ENCODE results near the gene APBB2.
"Not testable (repeated sequence)": the region's sequence is repeated elsewhere in the genome, so short reads cannot be mapped to it uniquely, and the experiment has no call there.

APBB2 gene

GRCh38 chr4:40840985-40841571 is 373.3 kb downstream of the APBB2 start:
- in situ Hi-C loops (cut with HindIII; ENCODE audit: low sequenced_read_pairs): loop anchor here (5.0 kb wide), 1 partner anchor 59 kb away; no protein-coding TSS in a partner anchor

- in situ Hi-C loops (cut with HindIII; ENCODE audit: low sequenced_read_pairs): loop anchor here (5.0 kb wide), 1 partner anchor 58 kb away; no protein-coding TSS in a partner anchor
Measured at GRCh38 chr4:40840255-40840984, 373.9 kb downstream of the APBB2 start.

DNA sequence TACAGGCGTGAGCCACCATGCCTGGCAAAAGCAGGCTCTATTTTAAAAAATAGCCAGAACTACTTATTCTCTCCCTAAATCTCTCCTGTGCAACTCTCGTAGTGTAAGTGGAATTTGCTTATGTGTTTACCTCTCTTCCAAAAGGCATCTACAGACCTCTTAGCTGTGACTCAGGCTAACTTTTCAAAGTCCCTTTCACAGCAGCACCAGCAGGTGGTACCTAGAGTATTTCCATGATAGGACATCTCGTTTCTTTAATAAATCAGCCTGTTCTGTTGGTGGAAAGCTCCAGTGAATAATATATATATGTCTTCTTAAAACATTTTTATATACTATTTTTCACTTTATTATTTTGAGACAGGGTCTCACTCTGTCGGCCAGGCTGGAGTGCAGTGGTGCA is 375.6 kb downstream of the APBB2 start:
- in situ Hi-C loops (cut with HindIII; ENCODE audit: low sequenced_read_pairs): no loop called here

DNA sequence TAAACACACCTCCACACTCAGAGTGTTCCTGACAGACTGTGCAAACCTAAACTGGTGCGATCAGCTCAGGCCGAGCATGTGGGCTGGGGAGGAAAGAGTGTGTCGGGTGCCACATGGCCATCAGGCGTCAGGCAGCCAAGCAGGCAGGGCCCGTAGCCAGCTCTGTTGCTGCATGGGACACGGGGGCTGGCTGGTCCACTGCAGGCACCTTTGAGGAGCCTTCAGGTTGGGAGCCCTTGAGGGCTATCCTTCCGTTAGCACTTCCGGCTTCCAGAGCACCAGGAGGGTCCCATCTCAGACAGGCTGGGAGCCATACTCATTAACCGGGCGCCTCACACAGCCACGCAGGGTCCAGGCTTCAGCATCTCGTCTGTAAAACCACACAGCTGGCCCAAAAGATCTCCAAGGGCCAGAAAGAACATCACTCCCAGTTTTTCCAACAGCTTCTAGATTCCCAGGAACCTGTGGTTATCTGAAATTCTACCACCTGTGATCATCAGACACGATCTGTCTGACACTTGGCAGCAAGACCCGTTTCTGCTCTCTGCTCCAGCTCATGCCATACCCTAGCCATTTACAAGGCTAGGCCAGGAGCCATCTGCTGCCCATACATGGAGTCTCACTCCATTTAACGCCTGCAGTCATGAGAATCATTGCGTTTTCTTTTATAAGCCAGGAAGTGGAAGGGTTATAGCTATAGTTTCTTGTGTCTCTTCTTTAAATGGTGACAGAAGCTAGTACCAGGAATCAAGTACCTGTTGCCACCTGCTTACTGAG is 377.1 kb downstream of the APBB2 start:
- in situ Hi-C loops (cut with HindIII; ENCODE audit: low sequenced_read_pairs): no loop called here

DNA sequence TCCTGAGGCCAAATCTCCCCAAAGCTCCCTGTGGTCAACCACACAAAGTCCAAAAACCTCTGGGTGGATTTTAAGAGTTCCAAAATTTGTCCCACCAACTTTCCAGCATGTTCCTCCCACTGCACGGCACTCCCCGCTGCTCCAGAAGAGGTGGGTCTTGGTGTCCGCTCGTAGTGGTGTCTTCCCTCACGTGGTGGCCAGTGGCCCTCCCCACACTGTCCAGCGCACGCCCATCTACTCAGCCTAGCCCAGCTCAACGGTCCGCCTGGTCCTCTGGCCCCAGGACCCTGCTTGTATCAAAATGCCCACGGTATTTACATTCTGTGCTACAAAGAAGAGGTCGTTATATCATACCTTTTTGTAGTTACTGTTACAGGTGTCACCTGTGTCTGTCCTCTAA is 381.1 kb downstream of the APBB2 start:
- in situ Hi-C loops (cut with HindIII; ENCODE audit: low sequenced_read_pairs): no loop called here

- in situ Hi-C loops (cut with HindIII; ENCODE audit: low sequenced_read_pairs): no loop called here
Measured at GRCh38 chr4:40832175-40832574, 382.2 kb downstream of the APBB2 start.

DNA sequence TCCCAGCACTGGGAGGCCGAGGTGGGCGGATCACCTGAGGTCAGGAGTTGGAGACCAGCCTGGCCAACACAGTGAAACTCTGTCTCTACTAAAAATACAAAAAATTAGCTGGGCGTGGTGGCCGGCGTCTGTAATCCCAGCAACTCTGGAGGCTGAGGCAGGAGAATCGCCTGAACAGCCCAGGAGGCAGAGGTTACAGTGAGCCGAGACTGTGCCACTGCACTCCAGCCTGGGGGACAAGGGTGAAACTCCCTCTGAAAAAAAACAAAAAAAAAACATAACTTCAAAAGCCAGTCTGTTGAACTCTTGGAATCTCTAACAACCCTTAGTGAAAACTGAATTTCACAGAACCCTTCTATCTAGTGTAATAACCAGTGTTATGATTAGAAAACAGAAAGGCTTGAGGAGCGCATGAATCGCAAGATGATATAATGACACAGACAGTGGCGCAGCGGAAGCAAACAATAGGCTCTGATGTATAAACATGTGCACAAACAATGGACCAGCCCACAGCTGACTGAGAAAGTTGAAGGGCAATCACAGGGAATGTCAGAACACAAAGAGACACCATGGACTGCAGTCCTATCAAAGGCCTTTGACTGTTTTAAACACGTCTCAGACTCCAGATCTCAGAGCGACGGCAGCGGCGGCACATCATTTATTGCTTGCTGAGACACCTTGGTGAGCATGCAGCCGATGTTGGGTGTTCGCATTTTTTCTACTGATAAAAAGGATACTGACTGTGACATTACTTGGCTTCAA is 383.0 kb downstream of the APBB2 start:
- in situ Hi-C loops (cut with HindIII; ENCODE audit: low sequenced_read_pairs): no loop called here

DNA sequence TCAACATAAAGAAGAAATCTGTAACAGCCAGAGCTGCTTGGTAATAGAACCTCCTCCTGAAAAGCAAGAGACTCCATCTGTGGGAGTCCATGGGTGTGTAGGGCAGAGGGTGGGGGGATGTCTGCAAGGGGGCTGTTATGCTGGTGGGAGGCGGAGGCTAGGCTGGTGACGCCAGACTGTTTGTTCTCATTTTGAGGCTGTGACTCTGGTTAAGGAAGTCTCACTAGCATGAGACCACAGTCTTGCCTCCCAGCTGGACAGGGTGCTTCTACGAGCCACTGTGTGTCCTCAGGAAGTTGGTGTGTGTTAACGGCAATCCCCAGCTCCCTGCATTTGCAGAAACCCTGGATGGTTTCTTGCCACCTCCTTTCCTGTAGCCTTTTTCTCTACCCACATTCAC is 384.8 kb downstream of the APBB2 start:
- in situ Hi-C loops (cut with HindIII; ENCODE audit: low sequenced_read_pairs): no loop called here

GRCh38 chr4:40828661-40829060 is 385.7 kb downstream of the APBB2 start:
- in situ Hi-C loops (cut with HindIII; ENCODE audit: low sequenced_read_pairs): no loop called here

DNA sequence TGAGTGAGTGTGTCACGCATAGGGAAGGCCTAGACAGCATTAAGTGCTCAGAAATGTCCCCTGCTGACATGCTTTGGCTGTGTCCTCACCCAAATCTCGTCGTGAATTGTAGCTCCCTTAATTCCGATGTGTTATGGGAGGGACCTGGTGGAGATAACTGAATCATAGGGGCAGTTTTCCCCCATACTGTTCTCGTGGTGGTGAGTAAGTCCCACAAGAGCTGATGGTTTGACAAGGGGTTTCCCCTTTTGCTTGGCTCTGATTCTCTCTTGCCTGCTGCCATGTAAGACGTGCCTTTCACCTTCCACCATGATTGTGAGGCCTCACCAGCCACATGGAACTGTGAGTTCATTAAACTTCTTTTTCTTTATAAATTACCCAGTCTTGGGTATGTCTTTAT is 386.6 kb downstream of the APBB2 start:
- in situ Hi-C loops (cut with HindIII; ENCODE audit: low sequenced_read_pairs): no loop called here

DNA sequence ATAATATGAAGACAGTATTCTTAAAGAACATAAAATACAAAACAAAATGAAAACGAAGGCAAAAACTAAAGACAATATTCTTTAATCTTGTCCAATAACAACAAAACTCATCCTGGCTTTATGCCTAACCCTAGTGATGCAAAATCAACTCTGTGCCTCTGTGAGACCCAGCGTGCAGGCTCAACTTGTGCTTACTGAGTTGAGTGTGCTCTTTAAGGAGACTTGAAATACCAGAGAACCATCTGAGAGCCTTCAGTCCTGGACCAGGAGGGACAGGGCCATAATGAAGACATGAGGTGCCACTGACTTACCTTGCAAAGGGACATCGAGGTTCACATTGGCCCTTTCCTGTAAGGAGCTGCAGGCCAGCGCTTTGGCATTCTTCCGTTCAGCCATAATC is 387.5 kb downstream of the APBB2 start:
- in situ Hi-C loops (cut with HindIII; ENCODE audit: low sequenced_read_pairs): no loop called here

DNA sequence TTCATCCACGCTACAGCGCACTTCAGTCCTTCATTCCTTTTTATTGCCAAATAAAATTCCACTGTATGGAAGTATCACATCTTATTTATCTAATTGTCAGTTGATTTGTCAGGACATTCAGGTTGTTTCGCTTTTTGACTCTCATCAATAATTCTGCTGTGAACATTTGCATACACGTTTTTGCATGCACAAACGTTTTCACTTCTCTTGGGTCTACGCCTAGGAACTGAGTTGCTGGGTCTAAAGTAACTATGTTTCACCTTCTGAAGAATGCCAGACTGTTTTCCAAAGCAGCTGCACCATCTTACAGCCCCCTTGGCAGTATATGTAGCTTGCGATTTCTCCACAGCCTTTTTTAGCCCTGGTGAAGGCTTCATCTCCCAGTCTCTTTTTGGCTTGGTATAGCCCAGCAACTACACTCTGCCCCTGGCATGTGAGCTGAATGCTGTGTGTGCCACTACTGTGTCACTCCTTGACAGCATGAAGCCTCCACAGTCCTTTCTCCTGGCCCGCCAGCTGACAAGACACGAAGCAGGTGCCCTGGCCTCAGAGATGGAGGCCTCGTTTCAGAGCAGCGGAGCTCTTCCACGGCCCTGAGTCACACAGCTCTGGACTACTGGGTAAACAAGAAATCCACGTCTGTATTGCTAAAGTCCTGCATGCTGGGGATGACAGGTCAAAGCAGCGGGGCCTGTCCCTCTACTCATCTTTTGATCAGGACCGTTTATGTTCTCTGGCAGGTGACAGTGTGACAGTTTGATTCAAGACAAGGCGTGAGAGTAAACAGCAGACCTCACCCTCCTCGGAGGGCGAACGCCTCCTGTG is 389.1 kb downstream of the APBB2 start:
- in situ Hi-C loops (cut with HindIII; ENCODE audit: low sequenced_read_pairs): no loop called here

GRCh38 chr4:40822420-40823166 is 391.7 kb downstream of the APBB2 start:
- in situ Hi-C loops (cut with HindIII; ENCODE audit: low sequenced_read_pairs): no loop called here

GRCh38 chr4:40820101-40820500 is 394.2 kb downstream of the APBB2 start:
- in situ Hi-C loops (cut with HindIII; ENCODE audit: low sequenced_read_pairs): no loop called here

DNA sequence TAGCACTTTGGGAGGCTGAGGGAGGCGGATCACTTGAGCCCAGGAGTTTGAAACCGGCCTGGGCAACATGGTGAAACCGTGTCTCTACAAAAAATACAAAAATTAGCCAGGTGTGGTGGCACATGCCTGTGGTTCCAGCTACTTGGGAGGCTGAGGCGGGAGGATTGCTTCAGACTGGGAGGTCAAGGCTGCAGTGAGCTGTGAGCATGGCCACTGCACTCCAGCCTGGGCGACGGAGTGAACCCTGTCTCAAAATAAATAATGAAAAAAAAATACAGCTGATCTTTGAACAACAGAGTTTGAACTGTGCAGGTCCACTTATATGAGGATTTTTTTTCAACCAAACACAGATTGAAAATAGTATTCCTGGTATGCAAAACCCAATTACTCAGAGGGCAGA is 397.2 kb downstream of the APBB2 start:
- in situ Hi-C loops (cut with HindIII; ENCODE audit: low sequenced_read_pairs): not testable (repeated sequence)

- in situ Hi-C loops (cut with HindIII; ENCODE audit: low sequenced_read_pairs): no loop called here
Measured at GRCh38 chr4:40812856-40813255, 401.5 kb downstream of the APBB2 start.

- in situ Hi-C loops (cut with HindIII; ENCODE audit: low sequenced_read_pairs): no loop called here
Measured at GRCh38 chr4:40812386-40812785, 402.0 kb downstream of the APBB2 start.

GRCh38 chr4:40811956-40812355 is 402.4 kb downstream of the APBB2 start:
- in situ Hi-C loops (cut with HindIII; ENCODE audit: low sequenced_read_pairs): no loop called here

- in situ Hi-C loops (cut with HindIII; ENCODE audit: low sequenced_read_pairs): no loop called here
Measured at GRCh38 chr4:40808926-40809457, 405.4 kb downstream of the APBB2 start.
